NB4 (cell line): ENCODE results near the gene CLSTN2.

Experiments
- CTCF ChIP-seq: IDR thresholded peaks from one replicate; pipeline ENCODE4 v1.5.1; 2012; ENCODE audit warnings: low read depth, low read length
- MYC ChIP-seq: IDR thresholded peaks from 2 replicates; pipeline ENCODE4 v1.6.1; 2011; ENCODE audit warnings: low read depth, low read length
- POLR2A ChIP-seq: IDR thresholded peaks from 2 replicates; pipeline ENCODE4 v1.6.1; 2011; ENCODE audit warnings: mild to moderate bottlenecking; ENCODE audit not compliant: insufficient read length; ENCODE audit errors: extremely low read depth

DNA sequence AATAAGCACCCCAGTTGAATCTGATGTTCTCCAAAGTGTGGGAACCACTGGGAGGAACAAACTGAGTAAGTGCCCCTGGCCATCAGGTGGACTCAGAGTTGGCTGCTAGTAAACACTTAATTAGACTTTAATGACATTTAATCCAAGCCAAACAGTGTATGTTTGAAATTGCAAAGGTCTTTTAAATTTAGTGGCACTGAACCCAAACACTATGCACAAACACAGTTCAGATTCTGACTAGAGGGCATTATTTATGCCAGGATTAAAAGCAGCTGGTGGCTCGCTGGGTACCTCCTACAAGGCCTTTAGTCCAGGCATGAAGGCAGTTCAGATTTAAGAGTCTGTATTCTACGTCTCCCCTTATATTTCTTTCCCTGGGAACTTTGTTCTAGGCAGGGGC, 264.8 kb downstream of the CLSTN2 start:
- no peak for TF ChIP-seq CTCF
- TF ChIP-seq POLR2A = no peak
- no peak for TF ChIP-seq MYC
